A549 (cell line): ENCODE data around the gene IL18BP.

Source experiments
- ATOH8 ChIP-seq: fragments of 250-450 bp; sonication (Bioruptor Pico); IDR thresholded peaks from 2 replicates; pipeline ENCODE4 v1.5.0; 2020; ENCODE audit warnings: low read depth, mild to moderate bottlenecking, moderate library complexity
- E2F6 ChIP-seq: IDR thresholded peaks from 2 replicates; pipeline ENCODE4 v1.6.1; 2012; ENCODE audit warnings: low read depth, borderline replicate concordance
- SMC3 ChIP-seq: fragments of >200 bp; sonication (Bioruptor Twin); formaldehyde crosslinking; IDR thresholded peaks from 3 replicates; pipeline ENCODE4 v1.6.1; 2018; ENCODE audit warnings: inconsistent platforms
- ZSCAN20 ChIP-seq: fragments of 250-450 bp; sonication (Bioruptor Pico); IDR thresholded peaks from 2 replicates; pipeline ENCODE4 v1.8.0; 2022; ENCODE audit warnings: mild to moderate bottlenecking, moderate library complexity
- TF ChIP-seq, protein P1 (sequence below): fragments of 250-450 bp; sonication (Bioruptor Pico); IDR thresholded peaks from 2 replicates; pipeline ENCODE4 v1.5.0; 2021; ENCODE audit warnings: mild to moderate bottlenecking, moderate library complexity, borderline replicate concordance

DNA sequence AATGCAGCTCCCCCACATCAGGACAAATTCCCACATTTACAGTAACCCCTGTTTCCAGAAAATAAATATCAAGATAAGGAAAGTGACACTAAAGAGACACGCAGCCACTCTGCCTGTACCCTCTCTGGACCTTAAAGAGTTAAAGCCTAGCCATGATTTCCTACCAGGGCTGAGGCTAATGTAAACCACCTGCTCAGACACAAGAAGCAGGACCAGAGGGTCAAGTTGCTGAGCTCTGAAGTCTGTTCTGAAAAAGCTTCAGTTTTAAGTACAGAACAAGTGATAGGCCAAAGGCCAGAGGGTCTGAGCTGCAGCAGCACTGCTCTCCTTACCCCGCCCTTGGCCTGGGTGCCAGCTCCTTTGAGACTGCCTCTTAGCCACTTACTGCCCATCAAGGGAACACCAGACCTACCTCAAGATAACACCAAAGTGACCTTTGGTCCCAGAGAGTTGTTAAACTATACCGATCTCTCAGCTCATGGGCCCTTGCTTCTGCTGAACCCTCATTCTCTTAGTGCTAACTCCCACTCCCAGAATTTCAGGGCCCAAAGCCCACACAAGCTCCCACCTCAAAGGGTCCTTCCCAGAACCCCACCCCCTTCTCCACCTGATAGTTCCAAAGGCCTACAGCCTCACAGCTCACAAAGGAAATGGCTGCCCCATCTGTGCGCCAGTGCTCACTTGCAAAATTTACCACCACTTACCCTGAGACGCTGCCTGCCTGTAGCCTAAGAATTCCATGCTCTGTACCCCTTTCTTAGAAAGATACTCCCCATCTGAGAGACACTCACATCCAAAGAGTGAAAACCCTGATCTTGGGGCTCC is 40.5 kb downstream of the IL18BP start:
- TF ChIP-seq E2F6: no peak
- TF ChIP-seq SMC3: no peak
- TF ChIP-seq ATOH8 (CRISPR knock-in tag): no peak
- TF ChIP-seq, protein P1, sequence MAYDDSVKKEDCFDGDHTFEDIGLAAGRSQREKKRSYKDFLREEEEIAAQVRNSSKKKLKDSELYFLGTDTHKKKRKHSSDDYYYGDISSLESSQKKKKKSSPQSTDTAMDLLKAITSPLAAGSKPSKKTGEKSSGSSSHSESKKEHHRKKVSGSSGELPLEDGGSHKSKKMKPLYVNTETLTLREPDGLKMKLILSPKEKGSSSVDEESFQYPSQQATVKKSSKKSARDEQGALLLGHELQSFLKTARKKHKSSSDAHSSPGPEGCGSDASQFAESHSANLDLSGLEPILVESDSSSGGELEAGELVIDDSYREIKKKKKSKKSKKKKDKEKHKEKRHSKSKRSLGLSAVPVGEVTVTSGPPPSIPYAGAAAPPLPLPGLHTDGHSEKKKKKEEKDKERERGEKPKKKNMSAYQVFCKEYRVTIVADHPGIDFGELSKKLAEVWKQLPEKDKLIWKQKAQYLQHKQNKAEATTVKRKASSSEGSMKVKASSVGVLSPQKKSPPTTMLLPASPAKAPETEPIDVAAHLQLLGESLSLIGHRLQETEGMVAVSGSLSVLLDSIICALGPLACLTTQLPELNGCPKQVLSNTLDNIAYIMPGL: no peak
- TF ChIP-seq ZSCAN20 (CRISPR knock-in tag): no peak
